Ishikawa (cell line): Measurements from ENCODE around the gene TRUB1.

ENCODE experiments used
- CEBPB ChIP-seq: IDR thresholded peaks from 2 replicates; pipeline ENCODE4 v1.6.1; 2012
- CREB1 ChIP-seq: IDR thresholded peaks from 2 replicates; pipeline ENCODE4 v1.6.1; 2012; ENCODE audit warnings: low read depth
- EP300 ChIP-seq: IDR thresholded peaks from 2 replicates; pipeline ENCODE4 v1.6.1; 2012; ENCODE audit warnings: borderline replicate concordance
- REST ChIP-seq: IDR thresholded peaks from 2 replicates; pipeline ENCODE4 v1.6.1; 2012; ENCODE audit warnings: low read depth, mild to moderate bottlenecking
- TEAD4 ChIP-seq: IDR thresholded peaks from 2 replicates; pipeline ENCODE4 v1.6.1; 2012

- no peak for TF ChIP-seq TEAD4
- TF ChIP-seq EP300: no peak
- no peak for TF ChIP-seq CREB1
- TF ChIP-seq CEBPB: no peak
- no peak for TF ChIP-seq REST
These were observed 26.8 kb upstream of the TRUB1 start for GRCh38 chr10:114911052-114911711.
